SK-N-SH (cell line): ENCODE results near the gene CCNY. TPM values are rescaled to one million over a fixed set of nuclear protein-coding genes. Genes with fewer than 3 reads are reported as not detected.

Experiments used
- CTCF ChIA-PET: fragments of 300-600, 350-600 bp; formaldehyde crosslinking; extraction: SDS; loops from one replicate; lab custom pipeline; 2021; lab: Yijun Ruan, JAX
- POLR2A ChIA-PET: fragments of 350-600 bp; sonication (Branson Sonifier 250); formaldehyde crosslinking; extraction: SDS; loops from one replicate; lab custom pipeline; 2020; ENCODE audit warnings: antibody characterized with exemption, inconsistent platforms; lab: Yijun Ruan, JAX
- DNase-seq: peaks from one replicate; pipeline ENCODE4 v3.0.0; 2012
- H2AFZ ChIP-seq: fragments of 200-600 bp; sonication (generic); 2 replicates; pipeline ENCODE4 v1.8.1; 2016; ENCODE audit warnings: antibody characterized with exemption, mild to moderate bottlenecking, low read depth
- H3F3A ChIP-seq: fragments of 200-600 bp; sonication (generic); replicated peaks from 2 replicates; pipeline ENCODE3; 2016; ENCODE audit warnings: antibody characterized with exemption, mild to moderate bottlenecking; ENCODE audit not compliant: insufficient read depth
- H3K27ac ChIP-seq, 2 experiments: fragments of 200-500 bp in 1 of 2; fragments of 200-600 bp in 1 of 2; sonication (Bioruptor generic) in 1 of 2; sonication (generic), shearing (Covaris generic) in 1 of 2; 2 replicates each; pipeline versions ENCODE4 v1.5.1 to v1.6.1; 2014 to 2016; ENCODE audit warnings: low read depth in 2 of 2, inconsistent platforms in 1 of 2, low read length in 1 of 2, mild to moderate bottlenecking in 1 of 2, mixed read lengths in 1 of 2
- H3K27me3 ChIP-seq: fragments of 200-600 bp; sonication (generic), shearing (Covaris generic); 2 replicates; pipeline ENCODE4 v1.6.1; 2016; ENCODE audit warnings: mixed run types; ENCODE audit not compliant: insufficient read depth
- H3K36me3 ChIP-seq, 2 experiments: fragments of 200-500 bp in 1 of 2; fragments of 200-600 bp in 1 of 2; sonication (Bioruptor generic) in 1 of 2; sonication (generic) in 1 of 2; replicated peaks in 1 of 2; 2 replicates each; pipeline versions ENCODE3 to v1.5.1; 2014 to 2016; ENCODE audit warnings: low read length in 1 of 2, mild to moderate bottlenecking in 1 of 2; ENCODE audit not compliant: insufficient read depth in 2 of 2, control insufficient read depth in 1 of 2
- H3K4me1 ChIP-seq, 2 experiments: fragments of 200-500 bp in 1 of 2; fragments of 200-600 bp in 1 of 2; sonication (Bioruptor generic) in 1 of 2; sonication (generic), shearing (Covaris generic) in 1 of 2; 2 replicates each; pipeline versions ENCODE4 v1.5.1 to v1.6.1; 2014 to 2016; ENCODE audit warnings: low read depth in 1 of 2, low read length in 1 of 2, mixed run types in 1 of 2; ENCODE audit not compliant: insufficient read depth in 2 of 2, control insufficient read depth in 1 of 2
- H3K4me2 ChIP-seq: fragments of 200-600 bp; sonication (generic), shearing (Covaris generic); 2 replicates; pipeline ENCODE4 v1.6.1; 2017; ENCODE audit warnings: mixed run types
- H3K4me3 ChIP-seq, 2 experiments: fragments of 200-500 bp in 1 of 2; fragments of 200-600 bp in 1 of 2; sonication (Bioruptor generic) in 1 of 2; sonication (generic), shearing (Covaris generic) in 1 of 2; 2 replicates each; pipeline versions ENCODE4 v1.5.1 to v1.8.1; 2014 to 2016; ENCODE audit warnings: low read depth in 2 of 2, inconsistent platforms in 1 of 2, low read length in 1 of 2, mild to moderate bottlenecking in 1 of 2, mixed read lengths in 1 of 2, moderate library complexity in 1 of 2
- H3K79me2 ChIP-seq: fragments of 200-600 bp; sonication (generic); 2 replicates; pipeline ENCODE4 v1.8.1; 2017; ENCODE audit warnings: mild to moderate bottlenecking; ENCODE audit not compliant: insufficient read depth
- H3K9ac ChIP-seq: fragments of 200-600 bp; sonication (generic); 2 replicates; pipeline ENCODE4 v1.6.1; 2017; ENCODE audit warnings: mixed run types
- H3K9me2 ChIP-seq: fragments of 200-600 bp; sonication (generic); 2 replicates; pipeline ENCODE4 v1.6.1; 2017; ENCODE audit warnings: mixed run types
- H3K9me3 ChIP-seq: fragments of 200-600 bp; sonication (generic); 2 replicates; pipeline ENCODE4 v1.6.1; 2017; ENCODE audit warnings: mixed run types, mild to moderate bottlenecking, moderate library complexity
- H4K20me1 ChIP-seq: fragments of 200-600 bp; sonication (generic); 2 replicates; pipeline ENCODE4 v1.6.1; 2017; ENCODE audit warnings: mild to moderate bottlenecking, mixed run types; ENCODE audit not compliant: insufficient read depth
- CTCF ChIP-seq: fragments of 200-600 bp; sonication (generic); IDR thresholded peaks from 2 replicates; pipeline ENCODE4 v1.6.1; 2017; ENCODE audit warnings: antibody characterized with exemption, mild to moderate bottlenecking, moderate library complexity
- ELF1 ChIP-seq: IDR thresholded peaks from 2 replicates; pipeline ENCODE4 v1.4.0; 2012
- FOSL2 ChIP-seq: IDR thresholded peaks from 2 replicates; pipeline ENCODE4 v1.4.0; 2012; ENCODE audit warnings: low read depth, mild to moderate bottlenecking, moderate library complexity, borderline replicate concordance
- FOXJ3 ChIP-seq: sonication (generic); formaldehyde crosslinking; IDR thresholded peaks from 2 replicates; pipeline ENCODE4 v1.5.1; 2020; ENCODE audit warnings: mild to moderate bottlenecking, missing genetic modification reagents
- FOXM1 ChIP-seq: IDR thresholded peaks from 2 replicates; pipeline ENCODE4 v1.4.0; 2012; ENCODE audit warnings: low read depth, mild to moderate bottlenecking
- GABPA ChIP-seq: IDR thresholded peaks from 2 replicates; pipeline ENCODE4 v1.4.0; 2012; ENCODE audit warnings: low read depth, mild to moderate bottlenecking
- GATA2 ChIP-seq: sonication (generic); formaldehyde crosslinking; IDR thresholded peaks from 2 replicates; pipeline ENCODE4 v1.5.0; 2020; ENCODE audit warnings: mild to moderate bottlenecking, missing genetic modification reagents
- JUND ChIP-seq: IDR thresholded peaks from 2 replicates; pipeline ENCODE4 v1.4.0; 2012
- MAX ChIP-seq: IDR thresholded peaks from 2 replicates; pipeline ENCODE4 v1.4.0; 2012; ENCODE audit warnings: low read depth
- MXI1 ChIP-seq: IDR thresholded peaks from 2 replicates; pipeline ENCODE4 v1.6.1; 2012; ENCODE audit warnings: mild to moderate bottlenecking, low read depth, low read length, improper control_type of control experiment
- POLR2AphosphoS5 ChIP-seq: IDR thresholded peaks from 2 replicates; pipeline ENCODE4 v1.6.1; 2012; ENCODE audit warnings: low read depth, low read length
- RFX5 ChIP-seq: IDR thresholded peaks from 2 replicates; pipeline ENCODE4 v1.6.1; 2012; ENCODE audit warnings: mild to moderate bottlenecking, improper control_type of control experiment, low read length
- RXRA ChIP-seq: IDR thresholded peaks from 2 replicates; pipeline ENCODE4 v1.4.0; 2012; ENCODE audit warnings: low read depth, mild to moderate bottlenecking, borderline replicate concordance
- SIN3A ChIP-seq: IDR thresholded peaks from 2 replicates; pipeline ENCODE4 v1.6.1; 2012; ENCODE audit warnings: low read depth, mild to moderate bottlenecking, low read length, moderate library complexity, borderline replicate concordance
- ZBTB33 ChIP-seq: IDR thresholded peaks from 2 replicates; pipeline ENCODE4 v1.4.0; 2012; ENCODE audit warnings: low read depth, borderline replicate concordance
- WGBS: methylation state at CpG from one replicate; pipeline ENCODE4 v1.1.6; 2017; ENCODE audit warnings: low lambda C conversion rate; 5-methylcytosine and 5-hydroxymethylcytosine counted together
- polyA plus RNA-seq, 3 experiments: library from polyadenylated mRNA; depleted of rRNA; stranded (reverse); fragments of >200 nt; gene quantifications; 2 replicates each; pipeline ENCODE4 v1.2.3, GENCODE V29; 2012
- TF ChIP-seq, protein P1 (sequence below): fragments of 150-350 bp; IDR thresholded peaks from 2 replicates; pipeline ENCODE4 v1.6.1; 2017; ENCODE audit warnings: antibody characterized with exemption, low read length, low read depth, borderline replicate concordance
- TF ChIP-seq, protein P2 (sequence below): IDR thresholded peaks from 2 replicates; pipeline ENCODE4 v1.4.0; 2012; ENCODE audit warnings: low read depth, borderline replicate concordance

The CCNY gene
- polyA plus RNA-seq, 1 of the 3 experiments (the other 2 are of a cell fraction): 29.4 TPM

DNA sequence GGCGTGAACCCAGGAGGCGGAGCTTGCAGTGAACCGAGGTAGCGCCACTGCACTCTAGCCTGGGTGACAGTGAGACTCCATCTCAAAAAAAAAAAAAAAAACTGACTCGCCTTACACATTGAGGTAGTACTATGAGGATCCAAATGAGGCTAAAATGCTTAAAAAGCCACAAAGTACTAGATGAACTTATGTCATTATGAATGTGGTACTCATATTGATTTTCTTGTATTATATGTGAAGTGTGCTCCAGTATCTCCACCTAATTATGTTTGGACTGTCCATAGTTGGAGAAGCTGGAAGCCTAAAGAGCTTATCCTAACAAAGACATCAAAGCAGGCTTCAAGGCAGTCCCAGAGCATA, 9.1 kb downstream of the CCNY start:
- Histone ChIP-seq H3K4me3 (no peak overlapping the region), H3K36me3 (no peaks in the 10 kb centered on the region), H3K79me2 (peaks cover 100% of the 10 kb centered on the region), H3K4me2 (no peak overlapping the region), H3K27me3 (no peaks in the 10 kb centered on the region), H4K20me1 (peaks cover 97% of the 10 kb centered on the region), H3K9me3 (no peaks in the 10 kb centered on the region), H2AFZ (no peak overlapping the region), H3K4me1 (peaks cover 18 to 30% of the 10 kb centered on the region in 2 experiments; a peak in 3 of 4 replicates), H3F3A (no peaks in the 10 kb centered on the region), H3K9ac (no peak overlapping the region), H3K9me2 (no peaks in the 10 kb centered on the region), H3K27ac (no peak overlapping the region)
- ChIA-PET CTCF (interaction anchor here (1.2 kb wide), 1 partner anchor 218 kb away, joined by 3 read pairs; no protein-coding TSS in a partner anchor), POLR2A (no interaction called here)
- WGBS: 94% methylated on average over 5 of the region's 5 CpGs
- TF ChIP-seq JUND: no peak
- DNase-seq: no peak

DNA sequence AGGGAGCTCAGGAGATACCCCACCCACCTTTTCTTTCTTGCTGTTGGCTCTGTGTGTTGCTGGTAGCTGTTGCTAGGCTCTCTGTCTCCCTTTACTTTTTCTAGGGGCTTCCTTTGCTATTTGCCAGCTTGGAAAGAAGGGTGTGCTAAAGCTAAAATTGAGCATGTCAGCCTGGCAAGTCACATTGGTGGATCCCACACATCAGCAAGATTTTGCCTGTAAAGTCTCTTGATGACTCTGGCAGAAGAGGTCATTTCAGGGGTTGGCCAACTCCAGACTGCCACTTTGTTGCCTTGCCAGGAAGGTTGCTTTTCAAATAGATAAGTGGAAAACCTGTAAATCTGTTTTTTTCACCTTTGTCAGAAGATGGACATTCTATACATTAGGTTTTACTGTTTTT, 9.9 kb downstream of the CCNY start:
- H3F3A ChIP-seq: no peaks in the 10 kb centered on the region
- TF ChIP-seq GATA2 (no peak), SIN3A (no peak), MAX (no peak), RFX5 (no peak), JUND (no peak), FOXM1 (no peak), POLR2AphosphoS5 (no peak), FOSL2 (no peak), FOXJ3 (no peak)
- TF ChIP-seq, protein P1, sequence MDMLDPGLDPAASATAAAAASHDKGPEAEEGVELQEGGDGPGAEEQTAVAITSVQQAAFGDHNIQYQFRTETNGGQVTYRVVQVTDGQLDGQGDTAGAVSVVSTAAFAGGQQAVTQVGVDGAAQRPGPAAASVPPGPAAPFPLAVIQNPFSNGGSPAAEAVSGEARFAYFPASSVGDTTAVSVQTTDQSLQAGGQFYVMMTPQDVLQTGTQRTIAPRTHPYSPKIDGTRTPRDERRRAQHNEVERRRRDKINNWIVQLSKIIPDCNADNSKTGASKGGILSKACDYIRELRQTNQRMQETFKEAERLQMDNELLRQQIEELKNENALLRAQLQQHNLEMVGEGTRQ: no peak
- TF ChIP-seq, all 33 proteins: peak for 0
- no peak overlapping the region for H3K4me2 ChIP-seq
- peaks cover 14 to 29% of the 10 kb centered on the region in 2 experiments; a peak in 3 of 4 replicates for H3K4me1 ChIP-seq
- no peaks in the 10 kb centered on the region for H3K9me3 ChIP-seq
- H3K79me2 ChIP-seq: peaks cover 100% of the 10 kb centered on the region
- ChIA-PET POLR2A (no interaction called here), CTCF (interaction anchor here (0.6 to 1.2 kb wide), 2 partner anchors 217 to 496 kb away, joined by 3 read pairs; no protein-coding TSS in a partner anchor)
- peaks cover 97% of the 10 kb centered on the region for H4K20me1 ChIP-seq
- no peak overlapping the region for H3K27ac ChIP-seq
- H3K4me3 ChIP-seq: no peak overlapping the region
- DNase-seq: no peak
- H3K9me2 ChIP-seq: no peaks in the 10 kb centered on the region
- H3K36me3 ChIP-seq: no peaks in the 10 kb centered on the region
- no peaks in the 10 kb centered on the region for H3K27me3 ChIP-seq
- no peak overlapping the region for H2AFZ ChIP-seq
- no peak overlapping the region for H3K9ac ChIP-seq

- Histone ChIP-seq H3K79me2 (peaks cover 100% of the 10 kb centered on the region), H3K9ac (no peak overlapping the region), H3K27me3 (no peaks in the 10 kb centered on the region), H3K9me3 (no peaks in the 10 kb centered on the region), H3K9me2 (no peaks in the 10 kb centered on the region), H3K36me3 (no peaks in the 10 kb centered on the region), H3K4me2 (no peak overlapping the region), H2AFZ (no peak overlapping the region), H4K20me1 (peaks cover 97% of the 10 kb centered on the region), H3K4me3 (no peak overlapping the region), H3F3A (no peaks in the 10 kb centered on the region), H3K4me1 (peaks cover 14 to 28% of the 10 kb centered on the region in 2 experiments; a peak in 3 of 4 replicates), H3K27ac (no peak overlapping the region)
- ChIA-PET CTCF (no interaction called here), POLR2A (no interaction called here)
- 100% methylated on average over 2 of the region's 2 CpGs for WGBS
- no peak for DNase-seq
- TF ChIP-seq, protein P2, sequence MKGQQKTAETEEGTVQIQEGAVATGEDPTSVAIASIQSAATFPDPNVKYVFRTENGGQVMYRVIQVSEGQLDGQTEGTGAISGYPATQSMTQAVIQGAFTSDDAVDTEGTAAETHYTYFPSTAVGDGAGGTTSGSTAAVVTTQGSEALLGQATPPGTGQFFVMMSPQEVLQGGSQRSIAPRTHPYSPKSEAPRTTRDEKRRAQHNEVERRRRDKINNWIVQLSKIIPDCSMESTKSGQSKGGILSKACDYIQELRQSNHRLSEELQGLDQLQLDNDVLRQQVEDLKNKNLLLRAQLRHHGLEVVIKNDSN: no peak
- no peak for TF ChIP-seq GATA2
- no peak for TF ChIP-seq POLR2AphosphoS5
- TF ChIP-seq RXRA: no peak
- TF ChIP-seq ZBTB33: no peak
- TF ChIP-seq ELF1: no peak
- TF ChIP-seq CTCF: no peak
- TF ChIP-seq GABPA: no peak
- no peak for TF ChIP-seq MXI1
These were observed 10.8 kb downstream of the CCNY start for GRCh38 chr10:35347121-35347562.
